Activated naive CD8-positive, alpha-beta T cell (primary cell): ENCODE measurements around the gene ESRRA.
A peak's percentile ranks its signal among the peaks of the same experiment; 100 is the strongest.

ENCODE experiments used
- H3K27ac Mint-ChIP-seq: one replicate; pipeline ENCODE4 v1.8.0; 2021; ENCODE audit warnings: mixed read lengths
- H3K27me3 Mint-ChIP-seq: one replicate; pipeline ENCODE4 v1.8.0; 2021; ENCODE audit warnings: mixed read lengths
- H3K36me3 Mint-ChIP-seq: one replicate; pipeline ENCODE4 v1.8.0; 2021; ENCODE audit warnings: mixed read lengths
- H3K4me1 Mint-ChIP-seq: one replicate; pipeline ENCODE4 v1.8.0; 2021; ENCODE audit warnings: low read depth, mixed read lengths
- H3K4me3 Mint-ChIP-seq: one replicate; pipeline ENCODE4 v1.8.0; 2021; ENCODE audit warnings: mild to moderate bottlenecking, mixed read lengths
- H3K9me3 Mint-ChIP-seq: one replicate; pipeline ENCODE4 v1.8.0; 2021; ENCODE audit warnings: low read depth, mixed read lengths

Gene ESRRA

DNA sequence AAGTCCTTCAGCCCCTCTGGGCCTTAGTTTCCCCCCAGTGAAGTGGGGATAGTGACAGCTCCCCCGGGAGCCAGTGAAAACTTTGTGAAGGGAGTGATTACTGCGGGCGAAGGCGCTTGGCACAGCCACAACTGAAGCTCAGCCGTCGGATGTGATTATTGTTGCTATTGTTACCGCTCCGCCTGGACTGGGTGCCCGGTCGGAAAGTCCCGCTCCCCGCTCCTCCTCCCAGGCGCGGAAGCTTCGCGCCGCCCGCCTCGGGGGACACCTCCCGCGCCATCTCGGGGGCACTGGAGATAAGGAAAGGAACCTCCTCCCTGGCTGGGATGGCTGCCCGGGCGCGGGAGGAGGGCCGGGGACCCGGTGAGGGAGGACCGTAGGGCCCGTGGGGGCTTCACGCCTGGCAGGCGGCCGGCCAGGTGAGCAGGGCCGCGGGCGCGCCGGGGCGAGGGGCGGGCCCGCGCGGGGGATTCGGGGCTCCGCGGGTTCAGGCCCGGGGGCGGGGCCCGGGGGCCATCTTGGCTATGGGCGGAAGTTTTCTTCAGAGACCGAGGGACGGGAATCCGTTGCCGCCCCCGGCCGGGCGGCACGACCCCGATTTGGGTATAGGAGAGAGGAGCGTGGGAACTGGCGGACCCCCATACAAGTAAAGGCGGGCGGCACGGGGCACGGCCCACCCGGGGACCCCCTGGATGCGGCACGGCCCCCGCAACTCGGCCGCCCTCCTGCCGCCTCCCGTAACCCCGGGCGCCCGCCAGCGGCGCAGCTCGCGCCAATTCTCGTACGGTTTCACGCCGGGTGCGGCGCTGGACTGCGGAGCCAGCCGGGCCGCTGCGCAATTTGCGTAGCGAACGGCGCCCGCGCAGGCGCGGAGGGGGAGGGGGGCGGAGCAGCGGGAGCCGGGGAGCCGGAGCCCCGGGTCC lies 20.1 kb upstream of the ESRRA start, which contains the start of gene GPR137:
GPR137 (plus strand) TSS at position 887 of the 923 bp plus-strand sequence. CDS start 677 bp downstream, outside the sequence.
- Mint-ChIP-seq H3K9me3 (no peaks in the 10 kb centered on the region), H3K4me1 (peaks cover 15% of the 10 kb centered on the region), H3K4me3 (peak within 1 kb of the TSS; percentile 86), H3K27ac (peak within 1 kb of the TSS; percentile 87), H3K27me3 (no peaks in the 10 kb centered on the region), H3K36me3 (no peaks in the 10 kb centered on the region)

DNA sequence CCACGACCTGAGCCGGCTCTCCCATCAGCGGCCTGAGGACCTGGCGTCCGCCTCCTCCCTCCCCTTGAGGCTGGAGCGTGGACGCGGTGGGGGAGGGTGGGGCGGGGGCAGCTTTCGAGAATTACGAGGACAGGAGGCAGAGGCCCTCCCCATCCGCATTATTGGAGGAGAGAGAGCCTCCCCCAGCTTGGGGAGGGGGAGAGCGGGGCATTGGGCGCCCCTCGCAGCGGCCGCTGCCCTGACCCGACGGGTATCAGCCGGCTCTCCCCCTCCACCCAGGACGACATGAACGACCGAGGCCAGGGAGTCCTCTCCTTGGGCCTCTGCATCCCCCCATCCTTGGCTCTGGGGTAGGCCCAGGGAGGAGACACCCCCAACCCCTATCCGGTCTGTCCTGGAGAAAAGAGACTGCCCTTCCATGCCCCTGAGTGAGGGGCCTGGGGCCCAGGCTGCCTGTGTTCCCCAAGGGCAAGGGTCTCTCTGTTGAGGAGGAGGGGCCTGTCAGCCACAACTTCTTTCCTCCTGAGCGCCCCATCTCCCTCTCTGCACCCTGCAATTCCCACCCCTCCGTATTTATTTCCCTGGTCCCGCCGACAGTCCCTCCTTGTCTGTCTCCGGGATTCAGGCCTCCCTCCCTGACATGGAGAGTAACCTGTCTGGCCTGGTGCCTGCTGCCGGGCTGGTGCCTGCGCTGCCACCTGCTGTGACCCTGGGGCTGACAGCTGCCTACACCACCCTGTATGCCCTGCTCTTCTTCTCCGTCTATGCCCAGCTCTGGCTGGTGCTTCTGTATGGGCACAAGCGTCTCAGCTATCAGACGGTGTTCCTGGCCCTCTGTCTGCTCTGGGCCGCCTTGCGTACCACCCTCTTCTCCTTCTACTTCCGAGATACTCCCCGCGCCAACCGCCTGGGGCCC lies 19.2 kb upstream of the ESRRA start:
- Mint-ChIP-seq H3K27ac (peak overlapping the region; percentile 72), H3K4me1 (peaks cover 19% of the 10 kb centered on the region), H3K36me3 (no peaks in the 10 kb centered on the region), H3K27me3 (peaks cover 5% of the 10 kb centered on the region), H3K4me3 (peak overlapping the region; percentile 78), H3K9me3 (no peaks in the 10 kb centered on the region)

DNA sequence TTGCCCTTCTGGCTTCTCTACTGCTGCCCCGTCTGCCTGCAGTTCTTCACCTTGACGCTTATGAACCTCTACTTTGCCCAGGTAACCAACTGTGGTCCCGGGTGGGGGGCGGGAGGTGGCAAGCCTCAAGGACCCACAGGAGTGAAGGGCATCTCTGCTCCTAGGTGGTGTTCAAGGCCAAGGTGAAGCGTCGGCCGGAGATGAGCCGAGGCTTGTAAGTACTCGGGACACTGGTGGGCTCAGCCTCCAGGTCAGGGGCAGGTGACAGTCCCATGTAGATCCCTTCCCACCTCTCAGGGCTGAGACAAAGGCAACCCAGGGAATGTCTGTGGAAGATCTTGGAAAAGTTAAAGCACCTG lies 18.5 kb upstream of the ESRRA start:
- Mint-ChIP-seq H3K4me1 (peaks cover 19% of the 10 kb centered on the region), H3K27ac (peak overlapping the region; percentile 72), H3K4me3 (peak overlapping the region; percentile 78), H3K27me3 (peaks cover 5% of the 10 kb centered on the region), H3K9me3 (no peaks in the 10 kb centered on the region), H3K36me3 (no peaks in the 10 kb centered on the region)

DNA sequence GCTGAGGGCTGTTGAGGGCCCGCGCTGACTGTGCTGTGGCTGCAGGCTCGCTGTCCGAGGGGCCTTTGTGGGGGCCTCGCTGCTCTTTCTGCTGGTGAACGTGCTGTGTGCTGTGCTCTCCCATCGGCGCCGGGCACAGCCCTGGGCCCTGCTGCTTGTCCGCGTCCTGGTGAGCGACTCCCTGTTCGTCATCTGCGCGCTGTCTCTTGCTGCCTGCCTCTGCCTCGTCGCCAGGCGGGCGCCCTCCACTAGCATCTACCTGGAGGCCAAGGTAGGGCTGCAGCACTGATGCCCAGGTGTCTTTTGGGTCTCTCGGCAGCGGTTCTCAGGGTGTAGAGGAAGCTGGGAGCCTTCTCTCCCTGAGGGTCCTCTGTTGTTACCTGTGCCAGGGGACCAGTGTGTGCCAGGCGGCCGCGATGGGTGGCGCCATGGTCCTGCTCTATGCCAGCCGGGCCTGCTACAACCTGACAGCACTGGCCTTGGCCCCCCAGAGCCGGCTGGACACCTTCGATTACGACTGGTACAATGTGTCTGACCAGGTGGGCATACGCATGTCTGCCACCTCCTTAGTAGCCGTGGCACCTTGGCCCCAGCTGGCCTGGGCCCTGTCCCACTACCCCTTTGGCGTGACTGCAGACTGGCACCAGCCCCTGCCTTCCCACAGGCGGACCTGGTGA lies 17.5 kb upstream of the ESRRA start:
- H3K9me3 Mint-ChIP-seq = no peaks in the 10 kb centered on the region
- no peaks in the 10 kb centered on the region for H3K36me3 Mint-ChIP-seq
- peaks cover 21% of the 10 kb centered on the region for H3K4me1 Mint-ChIP-seq
- H3K4me3 Mint-ChIP-seq = no peak overlapping the region
- H3K27me3 Mint-ChIP-seq = peaks cover 5% of the 10 kb centered on the region
- no peak overlapping the region for H3K27ac Mint-ChIP-seq

DNA sequence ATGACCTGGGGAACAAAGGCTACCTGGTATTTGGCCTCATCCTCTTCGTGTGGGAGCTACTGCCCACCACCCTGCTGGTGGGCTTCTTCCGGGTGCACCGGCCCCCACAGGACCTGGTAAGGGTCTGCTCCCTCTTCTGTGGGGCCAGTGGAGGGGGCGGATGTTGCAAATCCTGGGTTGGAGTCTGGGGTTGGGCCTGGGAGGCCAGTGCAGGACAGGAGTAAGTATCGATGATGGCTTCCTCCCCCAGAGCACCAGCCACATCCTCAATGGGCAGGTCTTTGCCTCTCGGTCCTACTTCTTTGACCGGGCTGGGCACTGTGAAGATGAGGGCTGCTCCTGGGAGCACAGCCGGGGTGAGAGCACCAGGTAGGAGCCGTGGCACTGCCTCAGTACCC lies 17.0 kb upstream of the ESRRA start:
- Mint-ChIP-seq H3K36me3 (no peaks in the 10 kb centered on the region), H3K9me3 (no peaks in the 10 kb centered on the region), H3K27me3 (peaks cover 7% of the 10 kb centered on the region), H3K4me3 (no peak overlapping the region), H3K4me1 (peaks cover 18% of the 10 kb centered on the region), H3K27ac (no peak overlapping the region)

DNA sequence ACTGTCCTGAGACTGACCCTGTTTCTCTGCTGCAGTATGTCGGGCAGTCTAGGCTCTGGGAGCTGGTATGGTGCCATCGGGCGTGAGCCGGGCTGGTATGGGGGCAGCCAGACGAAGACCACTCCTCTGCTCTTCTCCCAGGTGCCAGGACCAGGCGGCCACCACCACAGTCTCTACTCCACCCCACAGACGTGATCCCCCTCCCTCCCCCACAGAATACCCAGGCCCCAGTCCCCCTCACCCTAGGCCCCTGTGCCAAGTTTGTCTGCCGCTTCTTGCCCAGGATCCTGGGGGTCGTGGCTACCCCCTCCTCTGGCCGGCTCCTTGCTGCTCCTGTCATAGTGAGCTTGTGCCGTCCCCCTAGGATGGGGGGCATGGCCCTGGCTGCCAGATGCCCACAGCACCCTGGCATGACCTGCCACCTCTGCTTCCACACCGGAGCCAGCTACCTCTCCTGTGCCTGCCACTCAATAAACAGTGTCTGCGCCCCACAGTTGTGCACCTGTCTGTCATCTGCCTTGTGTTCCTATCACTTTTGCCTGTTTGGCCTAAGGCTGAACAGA lies 16.2 kb upstream of the ESRRA start:
- Mint-ChIP-seq H3K4me1 (peaks cover 15% of the 10 kb centered on the region), H3K27me3 (peaks cover 8% of the 10 kb centered on the region), H3K27ac (no peak overlapping the region), H3K4me3 (no peak overlapping the region), H3K36me3 (no peaks in the 10 kb centered on the region), H3K9me3 (no peaks in the 10 kb centered on the region)

DNA sequence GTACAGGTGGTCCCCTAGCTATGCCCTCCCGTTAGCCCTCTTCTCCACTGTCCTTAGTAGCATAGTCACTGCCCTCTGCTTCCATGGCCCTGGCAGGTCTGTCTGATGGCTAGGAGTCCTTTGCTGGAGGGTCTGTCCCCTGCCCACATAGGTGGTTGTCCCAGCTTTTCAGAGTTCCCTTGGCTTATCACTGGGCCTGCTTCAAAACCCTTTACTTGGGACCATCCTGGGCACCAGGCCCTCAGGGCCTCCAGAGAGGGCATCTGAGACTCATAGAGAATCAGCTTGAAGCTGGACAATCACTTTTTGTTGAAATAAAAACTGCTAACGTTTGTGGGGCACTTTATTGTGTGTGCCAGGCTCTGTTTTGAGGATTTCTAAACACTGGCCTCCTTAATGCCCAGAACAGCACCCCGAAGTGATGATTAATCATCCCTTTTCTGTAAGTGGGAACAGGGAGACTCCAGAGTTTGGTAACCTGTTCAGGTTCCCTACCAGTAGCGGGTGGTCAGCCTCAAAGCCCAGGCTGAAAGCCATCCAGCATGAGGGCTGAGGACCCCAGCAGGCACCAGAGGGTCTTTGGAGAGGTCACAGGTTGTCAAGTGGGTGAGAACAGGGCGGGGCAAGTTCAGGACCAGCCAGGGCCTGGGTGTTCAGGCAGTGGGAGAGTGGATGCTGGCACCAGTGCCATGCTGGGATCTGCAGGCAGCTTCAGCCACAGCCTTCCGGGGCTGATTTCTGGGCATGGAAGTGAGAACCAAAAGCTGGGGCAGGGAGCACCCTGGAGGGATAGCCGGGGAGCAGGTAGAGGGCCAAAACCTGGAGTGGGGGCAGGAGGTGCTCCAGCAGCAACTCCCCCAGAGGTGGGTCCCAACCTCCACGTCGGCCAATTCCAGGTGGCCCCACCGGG lies 14.7 kb upstream of the ESRRA start:
- Mint-ChIP-seq H3K4me1 (peaks cover 15% of the 10 kb centered on the region), H3K9me3 (no peaks in the 10 kb centered on the region), H3K4me3 (peak overlapping the region; percentile 82), H3K36me3 (no peaks in the 10 kb centered on the region), H3K27me3 (peaks cover 15% of the 10 kb centered on the region), H3K27ac (peak overlapping the region; percentile 54)

DNA sequence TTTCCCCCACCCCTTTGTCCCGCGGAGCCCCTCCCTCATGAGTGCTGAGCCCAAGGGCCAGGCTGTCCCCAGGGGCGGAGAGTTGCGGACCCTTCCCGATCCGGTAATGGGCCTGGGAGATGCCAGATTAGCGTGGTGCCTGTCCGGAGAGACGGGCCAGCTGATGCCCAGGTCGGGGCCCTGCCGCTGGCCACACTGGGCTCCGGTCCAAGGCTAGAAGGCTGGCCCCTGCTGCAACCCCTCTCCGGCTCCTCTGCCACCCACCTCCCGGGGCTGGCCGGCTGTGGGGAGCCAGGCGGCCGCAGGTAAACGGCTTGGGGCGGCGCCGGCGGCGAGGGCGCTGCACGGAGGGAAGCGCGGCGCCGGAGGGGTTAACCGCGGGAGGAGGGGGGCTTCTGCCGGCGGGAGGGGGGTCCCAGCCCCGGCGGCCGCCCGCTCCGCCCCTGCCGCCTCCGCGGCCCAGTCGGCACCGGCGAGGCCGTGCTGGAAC lies 14.0 kb upstream of the ESRRA start, which contains the start of gene KCNK4:
KCNK4 (plus strand) TSS at position 41 of the 490 bp plus-strand sequence. CDS start 1,717 bp downstream, outside the sequence.
- Mint-ChIP-seq H3K27ac (peak within 1 kb of the TSS; percentile 54), H3K36me3 (no peaks in the 10 kb centered on the region)

DNA sequence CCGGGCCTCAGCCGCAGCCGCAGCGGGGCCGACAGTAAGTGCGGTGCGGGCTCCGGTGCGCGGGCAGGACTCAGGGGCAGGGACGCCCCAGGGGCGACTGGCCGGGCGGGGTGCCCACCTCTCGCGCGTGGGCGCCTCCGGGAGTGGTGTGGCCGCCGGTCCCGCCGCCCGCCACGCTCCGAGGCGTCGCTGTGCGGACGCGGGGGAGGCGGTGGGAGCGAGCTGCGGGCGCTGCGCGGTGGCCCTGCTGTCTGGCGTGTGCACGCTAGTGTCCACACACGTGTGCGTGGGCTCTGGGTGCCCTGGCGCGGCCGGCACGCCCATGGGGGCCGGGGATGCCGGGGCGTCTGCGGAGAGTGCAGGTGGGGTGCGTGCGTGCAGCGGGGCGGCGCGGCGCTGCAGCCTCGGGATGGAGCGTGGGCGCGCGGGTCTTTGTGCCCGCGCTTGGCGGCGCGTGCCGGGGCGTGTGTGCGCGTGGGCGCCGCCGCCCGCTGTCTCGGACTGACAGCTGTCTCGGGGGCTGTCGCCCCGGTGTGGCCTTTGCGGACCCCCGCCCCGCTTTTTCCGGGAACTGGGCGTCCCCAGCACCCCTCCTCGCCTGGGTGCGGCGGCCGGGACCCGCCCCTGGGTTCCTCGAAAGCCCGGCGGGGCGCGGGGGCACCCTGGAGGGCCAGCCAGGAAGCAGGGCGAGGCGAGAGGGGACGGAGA lies 13.4 kb upstream of the ESRRA start:
- H3K4me3 Mint-ChIP-seq = no peak overlapping the region
- no peak overlapping the region for H3K27ac Mint-ChIP-seq
- H3K27me3 Mint-ChIP-seq = peaks cover 22% of the 10 kb centered on the region

More for the DNA sequence above, 14.0 kb upstream of the ESRRA start, which contains the start of gene KCNK4:
- Mint-ChIP-seq H3K4me3 (peak within 1 kb of the TSS; percentile 82), H3K9me3 (no peaks in the 10 kb centered on the region), H3K4me1 (peaks cover 13% of the 10 kb centered on the region), H3K27me3 (peaks cover 20% of the 10 kb centered on the region)

DNA sequence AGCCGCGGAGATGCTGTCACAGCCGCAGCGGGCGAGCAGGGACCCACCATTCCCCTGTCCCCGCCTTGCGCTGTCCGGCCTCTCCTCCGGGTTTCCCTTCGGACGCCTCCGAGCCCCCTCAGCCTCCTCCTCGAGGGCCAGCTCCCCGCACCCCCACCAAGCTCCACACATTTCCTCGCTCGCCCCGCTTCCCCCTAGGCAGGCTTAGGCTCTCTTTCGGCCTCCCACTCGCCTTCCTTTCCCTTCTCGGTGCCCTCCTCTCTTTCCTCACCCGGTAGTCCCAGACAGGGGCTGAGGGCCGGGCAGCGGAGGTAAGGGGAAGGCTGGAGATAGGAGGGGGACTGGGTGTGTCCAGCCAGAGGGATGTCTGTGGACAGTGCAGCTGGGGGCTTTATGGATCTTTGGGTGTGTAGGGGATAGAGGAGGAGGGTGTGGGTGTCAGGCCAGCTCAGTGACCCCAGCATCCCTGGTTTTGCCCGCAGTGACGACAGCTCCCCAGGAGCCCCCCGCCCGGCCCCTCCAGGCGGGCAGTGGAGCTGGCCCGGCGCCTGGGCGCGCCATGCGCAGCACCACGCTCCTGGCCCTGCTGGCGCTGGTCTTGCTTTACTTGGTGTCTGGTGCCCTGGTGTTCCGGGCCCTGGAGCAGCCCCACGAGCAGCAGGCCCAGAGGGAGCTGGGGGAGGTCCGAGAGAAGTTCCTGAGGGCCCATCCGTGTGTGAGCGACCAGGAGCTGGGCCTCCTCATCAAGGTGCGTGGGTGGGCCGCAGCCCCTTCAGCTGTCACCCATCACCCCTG lies 12.7 kb upstream of the ESRRA start:
- H3K9me3 Mint-ChIP-seq = no peaks in the 10 kb centered on the region
- peaks cover 27% of the 10 kb centered on the region for H3K27me3 Mint-ChIP-seq
- H3K4me3 Mint-ChIP-seq = peak overlapping the region; percentile 40
- H3K27ac Mint-ChIP-seq = no peak overlapping the region
- H3K36me3 Mint-ChIP-seq = no peaks in the 10 kb centered on the region
- H3K4me1 Mint-ChIP-seq = peaks cover 9% of the 10 kb centered on the region

More for the DNA sequence above, 13.4 kb upstream of the ESRRA start:
- Mint-ChIP-seq H3K4me1 (peaks cover 7% of the 10 kb centered on the region), H3K36me3 (no peaks in the 10 kb centered on the region), H3K9me3 (no peaks in the 10 kb centered on the region)

DNA sequence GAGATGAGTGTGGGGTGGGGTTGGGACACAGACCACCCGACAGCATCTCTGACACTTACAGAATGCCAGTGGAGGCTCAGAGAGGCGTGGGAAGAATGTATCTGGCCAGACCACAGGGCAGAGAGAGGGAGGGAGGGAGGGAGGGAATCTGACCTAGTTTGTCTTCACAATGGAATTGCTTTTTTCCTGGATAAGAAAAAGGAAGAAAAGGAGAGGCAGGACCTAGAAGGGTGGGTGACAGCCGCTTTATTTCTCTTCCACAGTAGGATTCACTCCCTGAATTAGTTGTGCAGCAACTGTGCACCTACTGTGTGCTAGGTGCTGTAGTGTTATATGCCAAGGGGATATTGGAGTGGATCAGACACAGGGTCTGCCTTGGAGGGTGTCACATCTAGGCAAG lies 10.6 kb upstream of the ESRRA start:
- Mint-ChIP-seq H3K9me3 (no peaks in the 10 kb centered on the region), H3K36me3 (no peaks in the 10 kb centered on the region), H3K27me3 (peaks cover 35% of the 10 kb centered on the region)

DNA sequence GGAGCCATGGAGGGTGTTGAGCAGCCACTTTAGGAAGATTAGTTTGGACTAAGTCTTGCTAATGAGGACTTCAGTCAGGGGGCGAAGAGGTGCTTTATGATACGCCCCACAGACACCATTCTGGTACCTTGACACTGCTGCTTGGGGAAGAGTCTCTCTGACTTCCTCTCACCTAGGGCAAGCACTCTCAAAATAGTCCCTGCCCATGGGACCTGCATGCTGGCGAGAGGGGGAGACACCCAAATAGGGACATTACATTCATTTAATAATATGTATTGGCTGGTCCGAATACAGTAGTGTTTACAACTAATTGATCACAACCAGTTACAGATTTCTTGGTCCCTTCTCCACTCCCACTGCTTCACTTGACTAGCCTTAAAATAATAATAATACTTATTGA lies 9.6 kb upstream of the ESRRA start:
- H3K27me3 Mint-ChIP-seq = peaks cover 34% of the 10 kb centered on the region
- no peaks in the 10 kb centered on the region for H3K36me3 Mint-ChIP-seq
- no peak overlapping the region for H3K4me3 Mint-ChIP-seq
- peaks cover 18% of the 10 kb centered on the region for H3K4me1 Mint-ChIP-seq
- no peak overlapping the region for H3K27ac Mint-ChIP-seq
- H3K9me3 Mint-ChIP-seq = no peaks in the 10 kb centered on the region

More for the DNA sequence above, 10.6 kb upstream of the ESRRA start:
- Mint-ChIP-seq H3K27ac (no peak overlapping the region), H3K4me3 (no peak overlapping the region), H3K4me1 (peaks cover 15% of the 10 kb centered on the region)
